SKM-1 treated with dmso at 0.1 percent for 144 hours (cell line): ENCODE measurements around the gene TRIO.

Experiments
- DNase-seq: peaks from one replicate; lab custom pipeline; 2025; ENCODE audit not compliant: unreplicated experiment; lab: John Stamatoyannopoulos, UW

TRIO gene

GRCh38 chr5:14146725-14147124, 3.6 kb downstream of the TRIO start:
- DNase-seq: no peak

GRCh38 chr5:14147210-14147609, 4.1 kb downstream of the TRIO start:
- no peak for DNase-seq

- DNase-seq: no peak
These were observed 5.3 kb downstream of the TRIO start for GRCh38 chr5:14148483-14148882.

GRCh38 chr5:14148890-14149671, 5.9 kb downstream of the TRIO start:
- DNase-seq: no peak

- no peak for DNase-seq
These were observed 6.6 kb downstream of the TRIO start for GRCh38 chr5:14149672-14150274.

- DNase-seq: no peak
These were observed 8.3 kb downstream of the TRIO start for GRCh38 chr5:14151416-14151815.

- DNase-seq: no peak
These were observed 10.1 kb downstream of the TRIO start for GRCh38 chr5:14153071-14153864.

- peak; percentile 15 for DNase-seq
These were observed 11.0 kb downstream of the TRIO start for GRCh38 chr5:14153932-14154731.

GRCh38 chr5:14155075-14155474, 11.9 kb downstream of the TRIO start:
- peak; percentile 66 for DNase-seq

GRCh38 chr5:14155739-14156138, 12.6 kb downstream of the TRIO start:
- no peak for DNase-seq

GRCh38 chr5:14156290-14156649, 13.1 kb downstream of the TRIO start:
- DNase-seq: no peak

GRCh38 chr5:14156650-14157492, 13.7 kb downstream of the TRIO start:
- DNase-seq: peak; percentile 59

- DNase-seq: no peak
These were observed 14.3 kb downstream of the TRIO start for GRCh38 chr5:14157493-14157782.

- no peak for DNase-seq
These were observed 15.9 kb downstream of the TRIO start for GRCh38 chr5:14158890-14159666.

GRCh38 chr5:14161825-14162556, 18.8 kb downstream of the TRIO start:
- DNase-seq: no peak

- no peak for DNase-seq
These were observed 21.3 kb downstream of the TRIO start for GRCh38 chr5:14164164-14165163.

GRCh38 chr5:14165375-14166106, 22.4 kb downstream of the TRIO start:
- no peak for DNase-seq
